EH (cell line): ENCODE data around the gene RASSF8.

ENCODE experiments used
- DNase-seq: peaks from one replicate; pipeline ENCODE4 v3.0.0-alpha.2; 2015; ENCODE audit warnings: low read depth

The RASSF8 gene

DNA sequence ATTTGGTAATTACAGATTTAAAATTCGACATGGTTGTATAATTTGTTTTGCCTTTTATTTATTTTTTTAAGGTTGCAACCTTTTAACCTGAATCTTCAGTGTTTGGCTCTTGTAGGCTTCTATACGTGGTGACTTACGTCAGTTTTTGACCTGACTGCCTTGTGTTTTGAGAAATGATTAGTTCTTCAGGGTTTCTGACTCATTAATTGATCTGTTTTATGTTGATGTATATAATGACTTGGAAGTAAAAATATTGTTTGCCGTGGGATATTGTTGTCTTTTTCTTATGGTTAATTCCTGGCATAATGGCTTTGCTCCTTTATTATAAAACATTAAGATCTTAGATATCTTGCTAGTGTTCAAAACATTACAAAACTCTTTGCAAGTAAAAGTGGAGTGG is 2.5 kb downstream of the RASSF8 start:
- no peak for DNase-seq

DNA sequence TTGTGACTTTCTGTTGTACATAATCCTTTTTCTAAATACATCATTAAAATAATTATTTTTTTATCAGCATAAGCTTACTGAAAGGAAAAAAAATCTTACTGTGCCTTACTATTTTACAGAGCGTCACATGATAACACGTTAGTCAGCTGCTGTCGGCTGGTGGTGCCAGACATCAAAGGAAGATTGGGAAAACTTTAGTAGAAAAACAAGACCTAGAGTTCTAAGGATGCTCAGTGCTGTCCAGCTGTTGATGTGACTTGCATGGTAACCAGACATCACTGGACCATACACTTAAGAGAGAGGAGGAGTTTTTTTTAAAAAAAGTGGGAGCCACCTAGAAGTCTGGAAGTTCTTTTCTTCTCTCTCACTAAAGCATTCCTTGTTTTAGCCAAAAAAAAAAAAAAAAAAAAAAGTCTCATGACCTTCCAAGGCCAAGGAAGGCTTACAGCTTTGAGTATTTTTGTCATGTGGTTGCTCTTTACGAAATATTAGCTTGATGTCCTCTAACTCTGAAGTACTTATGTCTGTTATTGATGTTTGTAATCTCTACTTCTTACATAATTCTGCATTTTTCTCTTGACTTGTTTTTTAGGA is 4.5 kb downstream of the RASSF8 start:
- peak; percentile 9 for DNase-seq

- no peak for DNase-seq
Measured at GRCh38 chr12:25965682-25966081, 7.2 kb downstream of the RASSF8 start.

- no peak for DNase-seq
Measured at GRCh38 chr12:25970082-25970481, 11.6 kb downstream of the RASSF8 start.

DNA sequence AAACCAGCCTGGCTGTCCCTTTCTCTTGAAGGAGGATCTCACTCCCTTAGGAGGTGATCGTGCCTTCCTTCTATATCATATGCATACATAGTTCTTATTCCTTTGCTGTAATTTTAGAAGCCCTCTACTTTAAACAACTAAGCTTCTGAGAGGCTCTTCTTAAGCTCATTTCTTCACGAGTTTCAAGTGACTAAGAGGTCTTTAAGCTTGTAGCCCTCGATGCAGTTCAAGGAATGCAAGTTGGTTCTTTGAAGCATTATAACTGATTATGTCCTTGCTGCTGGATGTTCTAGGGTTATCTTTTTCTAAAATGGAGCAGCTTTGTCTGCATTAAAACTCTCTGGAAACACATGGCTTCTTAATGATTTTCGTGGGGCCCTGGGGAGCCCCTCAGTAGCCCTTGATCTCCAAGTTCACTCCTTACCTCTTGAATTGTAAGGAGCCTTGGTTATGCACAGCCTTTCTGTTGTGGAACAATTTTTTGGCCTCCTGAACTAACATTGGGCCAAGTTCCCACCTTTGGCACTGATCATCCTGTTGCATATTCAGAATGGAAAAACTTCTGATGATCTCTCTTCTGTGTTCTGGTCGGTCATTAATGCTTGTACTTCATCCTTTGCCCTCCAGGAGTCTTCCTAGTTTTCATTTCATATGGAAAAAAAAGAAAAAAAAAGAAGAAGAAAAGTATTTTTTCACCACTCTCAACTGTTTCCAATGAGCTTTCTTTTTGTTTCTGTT is 12.6 kb downstream of the RASSF8 start:
- DNase-seq, result peak; percentile 15

GRCh38 chr12:25971654-25972041 is 13.2 kb downstream of the RASSF8 start:
- peak; percentile 21 for DNase-seq

DNA sequence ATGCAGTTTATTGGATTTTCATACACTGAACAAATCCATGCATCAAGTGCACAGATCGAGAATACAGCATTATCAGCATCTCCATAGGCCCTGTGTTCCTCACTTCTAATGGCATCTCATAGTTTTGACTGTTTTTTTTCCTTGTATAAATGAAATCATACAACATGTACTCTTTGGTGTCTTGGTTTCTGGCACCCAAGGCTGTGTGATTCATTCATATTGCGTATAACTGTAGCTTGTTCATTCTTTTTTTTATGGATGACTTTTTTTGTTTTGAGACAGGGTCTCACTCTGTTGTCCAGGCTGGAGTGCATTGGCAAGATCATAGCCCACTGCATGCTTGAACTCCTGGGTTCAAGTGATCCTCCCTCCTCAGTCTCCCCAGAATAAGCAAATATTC is 14.3 kb downstream of the RASSF8 start:
- peak; percentile 55 for DNase-seq

DNA sequence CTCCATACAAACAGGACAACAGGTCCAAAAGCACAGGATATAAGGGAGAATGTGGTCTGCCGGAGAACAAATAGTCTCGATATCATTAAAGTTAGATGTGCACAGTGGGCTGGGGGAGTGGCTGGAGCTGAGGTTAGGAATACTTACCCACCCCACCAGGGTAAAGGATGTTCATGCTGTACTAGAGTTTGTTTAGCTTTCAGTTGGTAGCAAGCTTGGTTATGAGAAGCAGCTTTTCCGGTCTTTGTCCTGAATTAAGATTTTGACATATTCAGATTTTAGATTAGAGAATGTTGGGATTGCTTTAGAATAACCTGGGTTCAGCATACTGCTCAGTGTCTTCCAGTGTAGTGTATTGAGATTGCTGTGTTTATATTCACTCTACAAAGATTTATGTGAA is 16.7 kb downstream of the RASSF8 start:
- no peak for DNase-seq

GRCh38 chr12:25975682-25976081 is 17.2 kb downstream of the RASSF8 start:
- DNase-seq, result no peak

GRCh38 chr12:25976289-25976688 is 17.8 kb downstream of the RASSF8 start:
- DNase-seq, result no peak

GRCh38 chr12:25977047-25977446 is 18.6 kb downstream of the RASSF8 start:
- DNase-seq, result peak; percentile 55

- no peak for DNase-seq
Measured at GRCh38 chr12:25979059-25979458, 20.6 kb downstream of the RASSF8 start.

DNA sequence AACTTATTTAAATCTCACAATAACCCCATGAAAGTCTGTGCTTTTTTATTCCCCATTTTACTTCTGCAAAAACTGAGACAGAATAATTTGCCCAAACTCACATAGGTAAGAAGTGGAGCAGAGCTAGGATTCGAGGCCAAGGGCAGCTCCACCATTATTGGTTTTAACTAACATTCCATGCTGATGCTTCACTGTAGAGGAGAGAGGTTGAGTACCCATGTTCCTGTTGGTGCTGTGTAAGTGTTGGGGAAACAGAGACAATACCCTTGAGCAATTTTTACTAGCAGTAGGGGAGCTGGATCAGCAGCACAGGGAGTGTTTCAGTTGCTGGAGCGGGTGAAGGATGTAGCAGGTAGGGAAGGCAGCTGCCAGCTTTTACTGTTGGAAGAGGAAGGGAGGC is 21.1 kb downstream of the RASSF8 start:
- peak; percentile 52 for DNase-seq

GRCh38 chr12:25980035-25980434 is 21.6 kb downstream of the RASSF8 start:
- DNase-seq, result no peak

DNA sequence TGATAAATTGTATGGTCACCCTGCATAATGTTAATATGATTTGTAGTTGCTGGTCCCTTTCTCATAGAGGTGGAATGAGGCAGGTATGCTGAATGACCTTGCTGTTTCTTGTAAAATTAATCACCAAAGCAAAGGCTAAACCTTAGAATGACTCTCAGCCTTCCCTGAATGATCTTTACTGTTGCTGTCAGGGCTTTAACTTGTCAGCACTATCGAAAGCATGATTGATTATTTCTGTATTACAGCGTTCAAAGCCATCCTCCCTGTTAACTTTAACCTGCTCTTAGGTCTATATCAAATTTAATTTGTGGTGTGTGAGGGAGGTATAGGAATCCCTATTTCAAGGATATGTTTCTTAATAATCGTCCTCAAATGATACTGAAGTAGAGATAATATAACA is 23.1 kb downstream of the RASSF8 start:
- no peak for DNase-seq

DNA sequence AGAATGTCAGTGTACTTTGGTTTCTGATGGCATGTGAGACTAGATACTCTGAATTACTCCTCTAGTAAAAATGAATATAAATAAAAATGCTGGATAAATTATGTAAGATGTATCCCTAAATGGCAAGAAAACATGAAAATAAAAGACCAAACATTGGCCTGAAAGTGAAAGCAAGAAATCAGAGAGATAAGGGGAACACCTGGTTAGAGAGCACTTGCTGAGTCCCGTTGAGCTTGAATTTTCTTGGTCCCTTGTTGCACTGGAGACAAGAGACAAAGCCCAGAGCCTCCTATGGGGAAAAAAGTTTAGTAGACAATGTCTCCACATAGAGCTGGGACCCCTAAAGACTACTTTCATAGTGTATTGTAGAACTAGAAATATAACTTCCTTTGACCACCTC is 23.9 kb downstream of the RASSF8 start:
- DNase-seq, result no peak

- no peak for DNase-seq
Measured at GRCh38 chr12:25983625-25984024, 25.1 kb downstream of the RASSF8 start.

GRCh38 chr12:25984759-25985158 is 26.3 kb downstream of the RASSF8 start:
- DNase-seq, result no peak

DNA sequence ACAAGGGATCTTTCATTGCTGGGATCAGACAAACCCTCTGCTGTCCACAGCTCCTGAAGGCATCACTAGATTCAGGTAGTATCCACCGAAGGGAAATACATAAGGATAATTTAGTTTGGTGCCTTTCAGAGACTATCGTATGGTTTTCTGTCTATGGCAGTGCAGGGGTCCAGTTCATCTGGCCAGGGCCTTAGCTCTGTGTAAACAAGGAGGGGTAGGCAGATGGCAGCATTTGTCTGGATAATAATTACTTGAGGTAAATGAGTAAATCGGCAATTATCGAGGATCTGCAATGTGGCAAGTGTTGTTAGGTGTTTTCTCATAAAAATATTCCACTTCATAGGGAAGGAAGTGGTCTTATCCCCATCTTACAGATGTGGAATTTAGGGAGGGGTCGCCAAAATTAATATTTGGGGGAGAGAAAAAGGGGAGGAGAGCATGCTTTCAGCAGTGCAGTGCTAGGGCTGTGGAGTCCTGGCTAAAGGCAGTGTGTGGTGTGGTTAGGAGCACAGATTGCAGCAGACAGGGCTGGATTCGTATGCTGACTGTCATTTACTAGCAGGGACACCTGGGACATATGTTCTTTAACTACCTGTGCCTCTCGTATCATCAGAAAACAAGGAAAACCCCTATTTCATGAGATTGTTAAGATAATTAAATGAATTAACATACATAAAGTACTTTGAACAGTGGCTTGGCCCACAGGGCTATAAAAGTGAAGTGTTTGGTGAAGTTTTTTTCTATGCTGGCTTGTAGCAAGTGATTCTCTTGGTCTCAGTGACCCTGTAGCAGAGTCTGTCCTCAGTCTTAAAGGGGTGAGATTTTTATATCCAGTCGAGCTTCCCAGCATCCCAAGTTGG is 27.1 kb downstream of the RASSF8 start:
- DNase-seq, result no peak

- no peak for DNase-seq
Measured at GRCh38 chr12:25986180-25986579, 27.7 kb downstream of the RASSF8 start.

GRCh38 chr12:25988505-25988904 is 30.0 kb downstream of the RASSF8 start:
- DNase-seq, result no peak

DNA sequence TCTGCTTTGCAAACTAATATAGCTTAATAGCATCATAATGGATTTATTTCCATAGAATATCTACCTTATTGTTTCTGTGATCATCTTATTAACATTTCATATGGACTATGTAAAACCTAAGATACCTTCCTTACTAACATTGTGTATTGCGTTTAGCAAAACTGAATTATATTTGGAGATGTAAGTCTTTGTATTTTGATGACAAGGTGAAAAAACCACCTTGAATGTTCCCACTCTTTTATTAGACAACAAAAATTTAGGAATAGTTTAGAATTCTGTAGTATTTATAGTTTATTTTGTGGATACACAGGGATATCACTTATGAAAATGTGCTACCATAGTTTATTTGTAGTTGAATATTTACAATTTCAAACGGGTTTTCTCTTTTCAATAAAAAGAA is 32.0 kb downstream of the RASSF8 start:
- DNase-seq, result no peak
